Astrocyte of the spinal cord (primary cell): Measurements from ENCODE around the gene PUS7L.
A peak's percentile ranks its signal among the peaks of the same experiment; 100 is the strongest.

Experiments used
- DNase-seq: peaks from one replicate; pipeline ENCODE4 v3.0.0; 2011; ENCODE audit warnings: low read depth, low spot score
- H3K4me3 ChIP-seq: 2 replicates; pipeline ENCODE4 v1.5.1; 2011; ENCODE audit warnings: low read depth, mild to moderate bottlenecking, low read length, moderate library complexity
- in situ Hi-C: cut with HindIII; loops from 2 replicates; pipeline ENCODE4 v1.10.0; 2017; ENCODE audit warnings: low sequenced_read_pairs
- TF ChIP-seq, protein P1 (sequence below): IDR thresholded peaks from 2 replicates; pipeline ENCODE4 v1.5.1; 2012; ENCODE audit warnings: low read depth, mild to moderate bottlenecking, low read length, inconsistent platforms

PUS7L gene

DNA sequence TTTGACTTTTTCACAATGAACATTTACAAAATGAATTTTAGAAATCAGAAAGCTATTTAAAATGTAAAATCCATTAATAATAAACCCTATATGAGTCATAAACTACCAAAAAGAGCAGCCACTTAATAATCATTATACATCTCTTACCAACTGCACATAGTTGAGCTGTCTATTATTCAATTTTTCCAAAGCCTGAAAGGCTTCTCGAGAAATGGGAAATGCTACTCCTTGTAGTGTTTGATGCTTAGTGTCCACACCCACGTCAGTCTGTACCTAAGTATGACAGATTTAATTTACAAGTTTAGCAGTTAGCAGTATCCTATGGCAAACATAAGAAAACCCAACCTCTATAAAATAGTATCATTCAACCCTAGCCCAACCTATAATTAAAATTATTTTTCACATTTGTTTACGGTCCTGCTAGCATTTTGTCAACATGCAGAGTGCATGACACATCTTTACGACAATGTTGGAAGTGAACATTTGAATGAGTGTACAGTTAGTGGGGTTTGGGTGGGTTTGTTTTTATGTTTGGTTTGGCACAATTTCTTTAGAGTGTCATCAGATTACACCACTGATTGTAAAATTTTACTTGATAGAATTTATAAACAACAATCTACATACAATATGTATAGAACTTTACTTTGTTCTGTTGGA, 39.1 kb upstream of the PUS7L start:
- TF ChIP-seq, protein P1, sequence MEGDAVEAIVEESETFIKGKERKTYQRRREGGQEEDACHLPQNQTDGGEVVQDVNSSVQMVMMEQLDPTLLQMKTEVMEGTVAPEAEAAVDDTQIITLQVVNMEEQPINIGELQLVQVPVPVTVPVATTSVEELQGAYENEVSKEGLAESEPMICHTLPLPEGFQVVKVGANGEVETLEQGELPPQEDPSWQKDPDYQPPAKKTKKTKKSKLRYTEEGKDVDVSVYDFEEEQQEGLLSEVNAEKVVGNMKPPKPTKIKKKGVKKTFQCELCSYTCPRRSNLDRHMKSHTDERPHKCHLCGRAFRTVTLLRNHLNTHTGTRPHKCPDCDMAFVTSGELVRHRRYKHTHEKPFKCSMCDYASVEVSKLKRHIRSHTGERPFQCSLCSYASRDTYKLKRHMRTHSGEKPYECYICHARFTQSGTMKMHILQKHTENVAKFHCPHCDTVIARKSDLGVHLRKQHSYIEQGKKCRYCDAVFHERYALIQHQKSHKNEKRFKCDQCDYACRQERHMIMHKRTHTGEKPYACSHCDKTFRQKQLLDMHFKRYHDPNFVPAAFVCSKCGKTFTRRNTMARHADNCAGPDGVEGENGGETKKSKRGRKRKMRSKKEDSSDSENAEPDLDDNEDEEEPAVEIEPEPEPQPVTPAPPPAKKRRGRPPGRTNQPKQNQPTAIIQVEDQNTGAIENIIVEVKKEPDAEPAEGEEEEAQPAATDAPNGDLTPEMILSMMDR, result no peak
- in situ Hi-C loops, result no loop called here
- H3K4me3 ChIP-seq, result no peak overlapping the region
- no peak for DNase-seq

DNA sequence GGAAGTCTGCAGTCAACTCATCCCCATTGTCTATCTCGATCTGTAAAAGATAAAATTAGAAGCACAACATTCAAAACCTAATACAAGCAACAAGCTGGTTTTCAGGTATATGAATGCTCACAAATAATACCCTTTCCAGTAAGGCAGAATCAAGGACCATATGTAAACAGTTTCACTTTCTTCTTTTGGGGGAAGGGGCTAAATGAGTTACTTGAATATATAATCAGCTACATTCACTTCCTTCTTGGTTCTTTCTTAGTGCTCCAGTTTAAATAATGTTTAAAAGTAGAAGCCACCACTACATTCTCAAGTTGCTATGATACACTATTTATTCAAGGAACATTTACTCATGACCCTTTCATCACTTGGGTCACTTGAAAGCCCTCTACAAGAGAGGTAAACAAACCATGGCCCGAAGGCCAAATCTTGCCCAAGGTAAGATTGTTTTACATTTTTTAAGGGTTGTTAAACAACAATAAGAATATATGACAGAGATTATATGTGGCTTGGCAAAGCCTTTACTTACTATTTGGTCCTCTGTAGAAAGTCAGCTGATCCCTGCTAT, 37.2 kb upstream of the PUS7L start:
- in situ Hi-C loops, result no loop called here
- TF ChIP-seq, protein P1, result no peak
- no peak overlapping the region for H3K4me3 ChIP-seq
- DNase-seq, result no peak

DNA sequence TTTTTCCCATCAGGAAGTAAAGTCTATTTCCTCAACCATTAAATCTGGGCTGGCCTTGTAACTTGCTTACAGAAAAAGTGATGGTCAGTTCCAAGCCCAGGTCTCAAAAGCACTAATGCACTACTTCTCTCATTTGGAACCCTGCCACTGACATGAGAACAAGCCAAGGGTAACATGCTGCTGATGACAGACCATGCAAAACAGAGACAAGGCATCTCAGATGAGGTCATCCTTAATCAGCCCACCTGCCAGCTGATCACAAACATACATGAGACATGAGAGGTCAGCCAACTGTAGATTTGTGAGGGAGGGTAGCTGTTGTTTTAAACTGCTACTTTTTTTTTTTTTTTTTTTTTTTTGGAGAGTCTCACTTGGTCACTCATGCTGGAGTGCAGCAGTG, 31.4 kb upstream of the PUS7L start:
- DNase-seq, result peak; percentile 48
- TF ChIP-seq, protein P1, result no peak
- no peak overlapping the region for H3K4me3 ChIP-seq
- in situ Hi-C loops, result no loop called here

DNA sequence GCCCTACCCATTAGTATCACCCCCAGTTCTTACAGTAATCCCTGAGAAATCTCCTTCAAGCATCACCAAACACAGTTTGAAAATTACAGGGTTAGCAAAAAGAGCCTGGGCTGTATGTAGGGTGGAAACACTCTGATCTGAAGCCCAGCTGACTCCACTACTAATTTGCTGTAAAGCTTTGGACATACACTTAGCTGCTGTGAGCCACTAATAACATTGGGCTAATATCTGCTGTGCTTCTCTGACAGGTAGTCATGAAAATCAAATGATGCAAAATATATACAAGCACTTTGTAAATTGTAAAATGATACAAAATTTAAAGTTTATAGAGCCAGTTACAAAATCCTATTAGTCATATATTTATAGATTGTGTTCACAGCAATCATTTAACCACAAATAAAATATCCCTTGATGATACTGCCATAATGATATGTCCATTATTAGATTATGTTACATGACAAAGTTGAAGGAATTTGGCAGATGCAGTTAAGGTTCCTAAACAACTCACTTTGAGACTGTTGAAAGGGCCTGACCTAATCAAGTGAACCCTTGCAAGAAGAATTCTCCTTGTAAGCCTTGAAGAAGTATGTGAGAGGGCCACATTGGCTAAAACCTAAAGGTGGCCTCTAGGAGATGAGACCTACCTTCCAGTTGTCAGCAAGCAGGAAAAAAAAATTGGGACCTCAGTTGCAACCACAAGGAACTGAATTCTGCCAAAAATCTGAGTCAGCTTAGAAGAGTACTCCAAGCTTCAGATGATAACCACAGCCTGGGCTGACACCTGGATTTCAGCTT, 28.5 kb upstream of the PUS7L start:
- no peak overlapping the region for H3K4me3 ChIP-seq
- TF ChIP-seq, protein P1, result no peak
- in situ Hi-C loops, result no loop called here
- no peak for DNase-seq

DNA sequence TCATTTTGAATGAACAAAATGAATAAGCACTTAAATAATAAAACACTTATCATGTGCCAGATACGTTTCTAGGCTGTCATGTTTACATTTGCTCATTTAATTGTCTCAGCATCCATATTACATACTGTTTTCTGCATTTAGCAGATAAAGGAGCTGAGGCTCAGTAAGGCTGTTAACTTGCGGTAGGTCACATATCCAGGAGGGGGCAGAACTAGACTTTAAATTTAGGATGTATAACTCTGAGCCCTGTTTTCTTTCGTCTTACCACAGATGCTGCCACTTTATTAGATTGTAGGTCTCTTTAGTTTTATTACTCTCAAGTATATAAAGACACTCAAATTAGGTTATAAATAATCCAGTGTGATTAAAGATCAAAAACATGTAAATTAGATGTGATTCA, 17.9 kb upstream of the PUS7L start:
- TF ChIP-seq, protein P1, result peak; percentile 42
- H3K4me3 ChIP-seq, result no peak overlapping the region
- in situ Hi-C loops, result no loop called here
- DNase-seq, result peak; percentile 32

DNA sequence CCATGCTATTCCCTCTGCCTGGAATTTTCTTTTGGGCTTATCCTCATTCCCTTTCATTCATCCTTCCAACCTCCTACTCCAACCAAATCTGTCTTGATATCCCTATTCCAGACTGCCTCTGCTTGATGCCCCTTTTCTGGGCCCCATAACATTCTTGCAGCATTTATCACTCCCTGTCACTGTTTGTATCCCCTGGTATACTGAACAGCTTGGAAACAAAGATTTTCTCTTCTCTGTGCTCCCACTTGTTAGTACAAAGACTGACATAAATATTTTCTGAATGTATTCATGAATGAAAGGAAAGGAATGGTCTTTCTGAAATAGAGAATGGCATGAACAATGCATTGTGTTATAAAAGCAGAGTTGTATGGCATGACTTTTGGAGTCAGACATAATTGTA, 7.7 kb upstream of the PUS7L start:
- no peak for DNase-seq
- no peak overlapping the region for H3K4me3 ChIP-seq
- TF ChIP-seq, protein P1, result no peak
- in situ Hi-C loops, result no loop called here
